GM21529 (cell line): ENCODE data around the gene CCDC88A.
"Not testable (repeated sequence)": the region's sequence is repeated elsewhere in the genome, so short reads cannot be mapped to it uniquely, and the experiment has no call there.

Experiments
- ATAC-seq: cut with Tn5 transposase; IDR thresholded peaks from one replicate; pipeline ENCODE4 v1.9.1; 2021; ENCODE audit not compliant: unreplicated experiment

Gene CCDC88A

DNA sequence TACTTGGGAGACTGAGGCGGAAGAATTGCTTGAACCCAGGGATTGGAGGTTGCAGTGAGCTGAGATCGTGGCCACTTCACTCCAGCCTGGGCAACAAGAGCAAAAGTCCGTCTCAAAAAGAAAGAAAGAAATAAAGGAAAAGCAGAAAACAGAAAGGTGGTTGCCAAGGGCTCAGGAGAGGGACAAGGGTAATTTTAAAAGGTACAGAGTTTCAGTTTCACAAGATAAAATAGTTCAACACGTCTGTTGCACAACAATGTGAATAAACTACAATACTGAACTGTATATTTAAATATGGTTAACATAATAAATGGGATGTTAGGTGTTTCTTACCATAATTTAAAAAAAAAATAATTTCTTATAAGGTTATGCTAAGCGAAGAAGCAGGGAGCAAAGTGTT, 174.2 kb downstream of the CCDC88A start:
- ATAC-seq = no peak

DNA sequence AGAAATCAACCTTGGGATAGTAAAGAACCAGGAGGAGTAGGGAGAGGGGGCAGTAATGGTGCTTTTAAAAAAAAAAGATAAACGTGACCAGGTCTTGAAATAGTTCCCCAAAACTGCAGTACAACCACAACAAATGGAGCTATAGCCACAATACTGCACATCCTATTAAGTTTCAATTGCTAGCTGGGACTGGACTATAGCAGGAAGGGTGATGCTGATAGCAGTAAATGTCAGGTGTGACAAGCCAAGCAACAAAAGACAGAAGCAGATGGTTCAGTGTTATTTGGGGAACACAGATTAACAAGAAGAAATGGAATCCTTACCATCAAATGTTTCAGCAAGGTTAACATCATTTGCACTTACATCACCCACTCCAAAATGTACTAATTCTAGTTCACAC, 177.0 kb downstream of the CCDC88A start:
- no peak for ATAC-seq

DNA sequence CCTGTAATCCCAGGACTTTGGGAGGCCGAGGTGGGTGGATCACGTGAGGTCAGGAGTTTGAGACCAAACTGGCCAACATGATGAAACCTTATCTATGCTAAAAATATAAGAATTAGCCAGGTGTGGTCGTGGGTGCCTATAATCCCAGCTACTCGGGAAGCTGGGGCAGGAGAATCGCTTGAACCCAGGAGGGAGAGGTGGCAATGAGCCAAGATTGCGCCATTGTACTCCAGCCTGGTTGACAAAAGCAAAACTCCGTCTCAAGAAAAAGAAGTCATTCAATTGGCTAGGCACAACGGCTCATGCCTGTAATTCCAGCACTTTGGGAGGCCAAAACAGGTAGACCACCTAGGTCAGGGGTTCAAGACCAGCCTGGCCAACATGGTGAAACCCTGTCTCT, 178.1 kb downstream of the CCDC88A start:
- ATAC-seq = not testable (repeated sequence)

DNA sequence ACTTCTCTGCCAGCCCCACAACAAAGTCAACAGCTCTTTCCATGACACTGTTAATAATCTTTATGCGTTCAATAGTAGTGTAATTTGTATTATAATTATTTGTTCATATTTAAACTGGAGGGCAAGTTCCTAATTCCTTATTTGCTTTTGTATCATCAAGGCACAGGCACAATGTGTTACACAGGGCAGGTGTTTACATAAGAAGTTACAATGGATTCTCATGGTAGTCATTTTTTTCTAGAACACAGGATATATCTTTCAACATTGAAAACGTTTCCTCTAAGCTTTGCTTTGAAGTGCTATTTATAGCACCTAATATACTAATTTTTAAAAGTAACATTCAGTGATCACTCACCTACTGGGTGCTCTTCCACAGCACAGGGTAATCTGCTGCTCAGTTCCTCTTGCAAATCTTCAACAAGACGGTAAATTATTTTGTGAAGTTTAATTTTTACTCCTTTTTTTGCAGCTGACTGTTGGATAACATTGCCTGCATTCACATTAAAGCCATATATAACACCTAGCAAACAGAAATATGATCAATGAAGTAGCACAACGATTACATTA, 179.9 kb downstream of the CCDC88A start:
- no peak for ATAC-seq
